ENCODE data around the gene FAM114A1. TPM values are rescaled to one million over a fixed set of nuclear protein-coding genes. Genes with fewer than 3 reads are reported as not detected.

The FAM114A1 gene
- total RNA-seq, 1 donor from 2014 or later = 41.6 TPM

- no peak overlapping the region for H3K27ac ChIP-seq
- no peak overlapping the region for H3K4me3 ChIP-seq
- no peak for ATAC-seq
- DNase-seq = no peak
- no peaks in the 10 kb centered on the region for H3K27me3 ChIP-seq (ENCODE audit: low read depth)
- H3K9me3 ChIP-seq = no peaks in the 10 kb centered on the region
- no peaks in the 10 kb centered on the region for H3K4me1 ChIP-seq
- intact Hi-C loops (cut with DNase I) = no loop called here
- no peak for TF ChIP-seq CTCF (IDR thresholded peaks at IDR 0.05)
- peaks cover 4% of the 10 kb centered on the region for H3K36me3 ChIP-seq
Observed at GRCh38 chr4:38950159-38950558, 82.6 kb downstream of the FAM114A1 start.

- Histone ChIP-seq H3K9me3 (no peaks in the 10 kb centered on the region), H3K27me3 (ENCODE audit: low read depth) (no peaks in the 10 kb centered on the region), H3K36me3 (no peaks in the 10 kb centered on the region), H3K27ac (no peak overlapping the region), H3K4me1 (no peaks in the 10 kb centered on the region), H3K4me3 (no peak overlapping the region)
- intact Hi-C loops (cut with DNase I) = no loop called here
- DNase-seq (no peak), ATAC-seq (no peak)
- TF ChIP-seq CTCF (IDR thresholded peaks at IDR 0.05) = no peak
Observed at GRCh38 chr4:38950734-38951133, 83.1 kb downstream of the FAM114A1 start.

- H3K27me3 ChIP-seq (ENCODE audit: low read depth) = no peaks in the 10 kb centered on the region
- H3K4me1 ChIP-seq = no peaks in the 10 kb centered on the region
- H3K27ac ChIP-seq = no peak overlapping the region
- ATAC-seq = no peak
- no peak for DNase-seq
- intact Hi-C loops (cut with DNase I) = no loop called here
- H3K9me3 ChIP-seq = no peaks in the 10 kb centered on the region
- H3K36me3 ChIP-seq = no peaks in the 10 kb centered on the region
- H3K4me3 ChIP-seq = no peak overlapping the region
- no peak for TF ChIP-seq CTCF (IDR thresholded peaks at IDR 0.05)
Observed at GRCh38 chr4:38951598-38951997, 84.0 kb downstream of the FAM114A1 start.

- H3K36me3 ChIP-seq = no peaks in the 10 kb centered on the region
- H3K27me3 ChIP-seq (ENCODE audit: low read depth) = no peaks in the 10 kb centered on the region
- no peak overlapping the region for H3K4me3 ChIP-seq
- H3K4me1 ChIP-seq = no peaks in the 10 kb centered on the region
- DNase-seq = no peak
- ATAC-seq = no peak
- no peak for TF ChIP-seq CTCF (IDR thresholded peaks at IDR 0.05)
- H3K27ac ChIP-seq = no peak overlapping the region
- H3K9me3 ChIP-seq = no peaks in the 10 kb centered on the region
- intact Hi-C loops (cut with DNase I) = no loop called here
Observed at GRCh38 chr4:38952017-38952416, 84.4 kb downstream of the FAM114A1 start.

- H3K27ac ChIP-seq = no peak overlapping the region
- no peaks in the 10 kb centered on the region for H3K9me3 ChIP-seq
- TF ChIP-seq CTCF (IDR thresholded peaks at IDR 0.05) = no peak
- H3K36me3 ChIP-seq = no peaks in the 10 kb centered on the region
- no peak overlapping the region for H3K4me3 ChIP-seq
- intact Hi-C loops (cut with DNase I) = no loop called here
- DNase-seq (no peak), ATAC-seq (no peak)
- no peaks in the 10 kb centered on the region for H3K27me3 ChIP-seq (ENCODE audit: low read depth)
- H3K4me1 ChIP-seq = no peaks in the 10 kb centered on the region
Observed at GRCh38 chr4:38954727-38955126, 87.1 kb downstream of the FAM114A1 start.

- Histone ChIP-seq H3K27ac (no peak overlapping the region), H3K9me3 (no peaks in the 10 kb centered on the region), H3K4me1 (no peaks in the 10 kb centered on the region), H3K27me3 (ENCODE audit: low read depth) (no peaks in the 10 kb centered on the region), H3K4me3 (no peak overlapping the region), H3K36me3 (no peaks in the 10 kb centered on the region)
- intact Hi-C loops (cut with DNase I) = no loop called here
- DNase-seq (no peak), ATAC-seq (no peak)
- no peak for TF ChIP-seq CTCF (IDR thresholded peaks at IDR 0.05)
Observed at GRCh38 chr4:38955957-38956356, 88.4 kb downstream of the FAM114A1 start.

All from lower lobe of right lung (tissue), 2 donors.